GM23338 (cell line): Measurements from ENCODE around the gene UGDH. TPM values are rescaled to one million over a fixed set of nuclear protein-coding genes. Genes with fewer than 3 reads are reported as not detected.
"Not testable (repeated sequence)": the region's sequence is repeated elsewhere in the genome, so short reads cannot be mapped to it uniquely, and the experiment has no call there.

Source experiments
- ATAC-seq: fragments of 200-7000 bp; cut with Tn5 transposase; 3 replicates; pipeline ENCODE4 v1.9.1; 2020
- DNase-seq: peaks from one replicate; pipeline ENCODE4 v3.0.0-alpha.2; 2015; ENCODE audit warnings: low spot score
- H2AFZ ChIP-seq: fragments of 200-600 bp; sonication (generic); 2 replicates; pipeline ENCODE4 v1.8.0; 2016; ENCODE audit warnings: antibody characterized with exemption, mild to moderate bottlenecking, moderate library complexity
- H3F3A ChIP-seq: fragments of 200-600 bp; sonication (generic); replicated peaks from 2 replicates; pipeline ENCODE4 v1.8.0; 2017; ENCODE audit warnings: antibody characterized with exemption, mixed run types, low read depth
- H3K27ac ChIP-seq: fragments of 200-600 bp; sonication (generic); 2 replicates; pipeline ENCODE4 v1.6.1; 2016; ENCODE audit warnings: low read depth
- H3K27me3 ChIP-seq: fragments of 200-600 bp; sonication (generic); 2 replicates; pipeline ENCODE4 v1.8.0; 2016; ENCODE audit warnings: mild to moderate bottlenecking, mixed run types, moderate library complexity; ENCODE audit not compliant: insufficient read depth
- H3K36me3 ChIP-seq: fragments of 200-600 bp; sonication (generic); 2 replicates; pipeline ENCODE4 v1.8.0; 2016; ENCODE audit warnings: mild to moderate bottlenecking; ENCODE audit not compliant: insufficient read depth
- H3K4me1 ChIP-seq: fragments of 200-600 bp; sonication (generic); 2 replicates; pipeline ENCODE4 v1.8.0; 2016; ENCODE audit warnings: mild to moderate bottlenecking, moderate library complexity; ENCODE audit not compliant: insufficient read depth
- H3K4me2 ChIP-seq: fragments of 200-600 bp; sonication (generic); 2 replicates; pipeline ENCODE4 v1.7.1; 2017; ENCODE audit warnings: mixed run types
- H3K4me3 ChIP-seq: fragments of 200-600 bp; sonication (generic); 2 replicates; pipeline ENCODE4 v1.6.1; 2016; ENCODE audit warnings: mixed run types
- H3K79me2 ChIP-seq: fragments of 200-600 bp; sonication (generic); replicated peaks from 2 replicates; pipeline ENCODE4 v1.8.0; 2017; ENCODE audit warnings: mild to moderate bottlenecking; ENCODE audit not compliant: insufficient read depth
- H3K9me2 ChIP-seq: fragments of 200-600 bp; sonication (generic); 2 replicates; pipeline ENCODE4 v1.8.0; 2017; ENCODE audit not compliant: insufficient read depth
- H4K20me1 ChIP-seq: fragments of 200-600 bp; sonication (generic); replicated peaks from 2 replicates; pipeline ENCODE4 v1.8.0; 2017; ENCODE audit warnings: mild to moderate bottlenecking; ENCODE audit not compliant: insufficient read depth
- H3K27ac Mint-ChIP-seq: 2 replicates; pipeline ENCODE4 v1.8.0; 2020; ENCODE audit warnings: inconsistent platforms, mild to moderate bottlenecking, moderate library complexity, mixed read lengths
- H3K27me3 Mint-ChIP-seq: 3 replicates; pipeline ENCODE4 v1.8.0; 2022; ENCODE audit warnings: low read depth, mild to moderate bottlenecking, moderate library complexity, mixed read lengths, inconsistent platforms; ENCODE audit not compliant: insufficient read depth, poor library complexity
- H3K36me3 Mint-ChIP-seq: 3 replicates; pipeline ENCODE4 v1.8.0; 2021; ENCODE audit warnings: low read depth, mild to moderate bottlenecking, inconsistent platforms, moderate library complexity, mixed read lengths
- H3K4me1 Mint-ChIP-seq: 3 replicates; pipeline ENCODE4 v1.8.0; 2020; ENCODE audit warnings: mild to moderate bottlenecking, inconsistent platforms, mixed read lengths
- H3K4me3 Mint-ChIP-seq: 3 replicates; pipeline ENCODE4 v1.8.0; 2021; ENCODE audit warnings: moderate library complexity, mild to moderate bottlenecking, inconsistent platforms, mixed read lengths
- H3K9me3 Mint-ChIP-seq: 3 replicates; pipeline ENCODE4 v1.8.0; 2020; ENCODE audit warnings: moderate library complexity, mild to moderate bottlenecking, inconsistent platforms, mixed read lengths
- CREB1 ChIP-seq: fragments of 250-450 bp; sonication (Bioruptor Pico); IDR thresholded peaks from 2 replicates; pipeline ENCODE4 v1.5.0; 2020; ENCODE audit warnings: low read depth, mild to moderate bottlenecking, moderate library complexity
- EZH2phosphoT487 ChIP-seq: fragments of 200-600 bp; sonication (generic); IDR thresholded peaks from one replicate; pipeline ENCODE4 v1.8.1; 2018; ENCODE audit warnings: antibody characterized with exemption; ENCODE audit not compliant: unreplicated experiment
- ZNF462 ChIP-seq: fragments of 250-450 bp; sonication (Bioruptor Pico); IDR thresholded peaks from 2 replicates; pipeline ENCODE4 v1.5.0; 2020; ENCODE audit warnings: mild to moderate bottlenecking, moderate library complexity
- polyA plus RNA-seq: library from polyadenylated mRNA; unstranded; fragments of >200 nt; fragmentation: Nextera tagmentation; extraction: Ambion mirVana; gene quantifications from 2 replicates; pipeline ENCODE4 v1.2.1, GENCODE V29; 2016
- total RNA-seq: library from RNA; depleted of rRNA; stranded (reverse); fragments of >200 nt; shearing (Covaris generic); gene quantifications from 2 replicates; pipeline ENCODE4 v1.2.3, GENCODE V29; 2014

The UGDH gene
- total and polyA plus RNA-seq, 2 experiments from 2014 or later: 48.9 to 81.3 TPM

GRCh38 chr4:39514888-39515401 is 12.3 kb downstream of the UGDH start (continued):
- no peak for TF ChIP-seq ZNF462 (CRISPR knock-in tag)
- TF ChIP-seq EZH2phosphoT487: no peak
- no peak for TF ChIP-seq CREB1 (CRISPR knock-in tag)

GRCh38 chr4:39514266-39514665 is 13.0 kb downstream of the UGDH start:
- not testable (repeated sequence) for H2AFZ ChIP-seq, H3K9me3 Mint-ChIP-seq, H3K27me3 Mint-ChIP-seq, H3K27ac Mint-ChIP-seq, ATAC-seq, H3K27me3 ChIP-seq, H3K4me1 Mint-ChIP-seq, H3K27ac ChIP-seq, DNase-seq, H4K20me1 ChIP-seq, H3K4me2 ChIP-seq, H3K9me2 ChIP-seq, H3F3A ChIP-seq, H3K4me3 ChIP-seq, H3K4me1 ChIP-seq, H3K4me3 Mint-ChIP-seq
- Histone ChIP-seq H3K79me2 (peaks cover 23% of the 10 kb centered on the region), H3K36me3 (peaks cover 23% of the 10 kb centered on the region)
- peaks cover 57% of the 10 kb centered on the region; the same call in 2 of the 3 replicates for H3K36me3 Mint-ChIP-seq

- H3K4me2 ChIP-seq: no peak overlapping the region
- H3K36me3 Mint-ChIP-seq: peaks cover 71% of the 10 kb centered on the region; the same call in 2 of the 3 replicates
- H3K4me3 ChIP-seq: no peak overlapping the region
- H3K9me2 ChIP-seq: no peaks in the 10 kb centered on the region
- H3K4me3 Mint-ChIP-seq: no peak overlapping the region
- no peak overlapping the region for H2AFZ ChIP-seq
- H4K20me1 ChIP-seq: peaks cover 3% of the 10 kb centered on the region; the same call in 1 of the 2 replicates
- TF ChIP-seq CREB1 (CRISPR knock-in tag) (no peak), EZH2phosphoT487 (no peak)
- ATAC-seq (no peak), DNase-seq (no peak)
- H3K4me1 ChIP-seq: no peaks in the 10 kb centered on the region
- peaks cover 3% of the 10 kb centered on the region; the same call in 1 of the 2 replicates for H3F3A ChIP-seq
- H3K4me1 Mint-ChIP-seq: no peaks in the 10 kb centered on the region
- H3K27me3 ChIP-seq: no peaks in the 10 kb centered on the region
- H3K79me2 ChIP-seq: peaks cover 7% of the 10 kb centered on the region; the same call in 1 of the 2 replicates
- no peaks in the 10 kb centered on the region for H3K9me3 Mint-ChIP-seq
- H3K27ac ChIP-seq: no peak overlapping the region
- H3K27me3 Mint-ChIP-seq: no peaks in the 10 kb centered on the region
- H3K27ac Mint-ChIP-seq: no peak overlapping the region
- peaks cover 48% of the 10 kb centered on the region for H3K36me3 ChIP-seq
These were observed 16.8 kb downstream of the UGDH start for GRCh38 chr4:39510348-39510929.
